IMR-90 (cell line): ENCODE data around the gene CIBAR2.

ENCODE experiments used
- FOS ChIP-seq: fragments of 150-350 bp; IDR thresholded peaks from 2 replicates; pipeline ENCODE4 v1.6.1; 2016; ENCODE audit warnings: low read depth, low read length
- NFE2L2 ChIP-seq: fragments of 150-350 bp; IDR thresholded peaks from 2 replicates; pipeline ENCODE4 v1.6.1; 2016; ENCODE audit warnings: low read depth, mild to moderate bottlenecking, low read length
- POLR2A ChIP-seq: IDR thresholded peaks from 2 replicates; pipeline ENCODE4 v1.6.1; 2012; ENCODE audit warnings: mild to moderate bottlenecking, low read depth, low read length
- TF ChIP-seq, protein P1 (sequence below): conservative IDR thresholded peaks from 2 replicates; pipeline ENCODE4 v1.5.1; 2012; ENCODE audit warnings: mild to moderate bottlenecking, low read depth, low read length, improper control_type of control experiment

DNA sequence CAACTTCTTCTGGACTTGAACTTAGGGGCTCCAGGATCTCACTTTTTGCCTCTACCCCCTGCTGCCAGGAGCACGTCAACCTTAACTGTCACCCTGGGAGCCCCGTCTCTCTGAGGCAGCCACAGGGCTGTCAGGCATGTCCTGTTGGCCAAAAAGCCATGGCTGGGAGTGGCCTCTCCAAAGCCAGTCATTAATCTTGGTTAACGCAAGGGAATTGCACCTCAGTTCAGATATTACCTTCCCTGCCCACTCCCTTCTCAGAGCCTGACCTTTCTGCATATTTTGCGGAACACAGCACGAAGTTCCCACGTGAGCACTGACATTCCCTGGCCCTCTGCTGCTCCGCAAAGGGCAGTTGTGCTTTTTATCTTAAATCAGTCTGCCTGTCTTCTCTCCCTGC, 44.2 kb upstream of the CIBAR2 start:
- TF ChIP-seq, protein P1, sequence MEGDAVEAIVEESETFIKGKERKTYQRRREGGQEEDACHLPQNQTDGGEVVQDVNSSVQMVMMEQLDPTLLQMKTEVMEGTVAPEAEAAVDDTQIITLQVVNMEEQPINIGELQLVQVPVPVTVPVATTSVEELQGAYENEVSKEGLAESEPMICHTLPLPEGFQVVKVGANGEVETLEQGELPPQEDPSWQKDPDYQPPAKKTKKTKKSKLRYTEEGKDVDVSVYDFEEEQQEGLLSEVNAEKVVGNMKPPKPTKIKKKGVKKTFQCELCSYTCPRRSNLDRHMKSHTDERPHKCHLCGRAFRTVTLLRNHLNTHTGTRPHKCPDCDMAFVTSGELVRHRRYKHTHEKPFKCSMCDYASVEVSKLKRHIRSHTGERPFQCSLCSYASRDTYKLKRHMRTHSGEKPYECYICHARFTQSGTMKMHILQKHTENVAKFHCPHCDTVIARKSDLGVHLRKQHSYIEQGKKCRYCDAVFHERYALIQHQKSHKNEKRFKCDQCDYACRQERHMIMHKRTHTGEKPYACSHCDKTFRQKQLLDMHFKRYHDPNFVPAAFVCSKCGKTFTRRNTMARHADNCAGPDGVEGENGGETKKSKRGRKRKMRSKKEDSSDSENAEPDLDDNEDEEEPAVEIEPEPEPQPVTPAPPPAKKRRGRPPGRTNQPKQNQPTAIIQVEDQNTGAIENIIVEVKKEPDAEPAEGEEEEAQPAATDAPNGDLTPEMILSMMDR = no peak
- no peak for TF ChIP-seq POLR2A
- TF ChIP-seq NFE2L2 = no peak
- no peak for TF ChIP-seq FOS
